H9 (cell line): ENCODE measurements around the gene CPT2. TPM values are rescaled to one million over a fixed set of nuclear protein-coding genes. Genes with fewer than 3 reads are reported as not detected.

Source experiments
- DNase-seq: peaks from one replicate; pipeline ENCODE4 v3.0.0-alpha.2; 2017
- H2AFZ ChIP-seq: one replicate; pipeline ENCODE4 v1.6.1; 2013; ENCODE audit warnings: mild to moderate bottlenecking, low read length, control low read depth, moderate library complexity
- H2AK5ac ChIP-seq: 2 replicates; pipeline ENCODE4 v1.6.1; 2013; ENCODE audit warnings: low read length, control low read depth, mixed read lengths; ENCODE audit not compliant: insufficient read length
- H2BK120ac ChIP-seq: one replicate; pipeline ENCODE4 v1.6.1; 2013; ENCODE audit warnings: low read depth, mild to moderate bottlenecking, low read length, control low read depth, inconsistent platforms; ENCODE audit not compliant: poor library complexity, severe bottlenecking
- H2BK12ac ChIP-seq: 2 replicates; pipeline ENCODE4 v1.6.1; 2013; ENCODE audit warnings: low read length, control low read depth, mixed read lengths, low read depth; ENCODE audit not compliant: insufficient read length
- H2BK15ac ChIP-seq: 2 replicates; pipeline ENCODE4 v1.6.1; 2013; ENCODE audit warnings: low read depth, low read length, control low read depth
- H2BK20ac ChIP-seq: one replicate; pipeline ENCODE4 v1.6.1; 2013; ENCODE audit warnings: low read depth, mild to moderate bottlenecking, low read length, control low read depth, inconsistent platforms; ENCODE audit not compliant: poor library complexity, severe bottlenecking
- H2BK5ac ChIP-seq: 2 replicates; pipeline ENCODE4 v1.6.1; 2013; ENCODE audit warnings: low read length, control low read depth, mixed read lengths; ENCODE audit not compliant: insufficient read length
- H3K14ac ChIP-seq: 2 replicates; pipeline ENCODE4 v1.6.1; 2013; ENCODE audit warnings: low read length, control low read depth; ENCODE audit not compliant: insufficient read depth
- H3K18ac ChIP-seq: 2 replicates; pipeline ENCODE4 v1.6.1; 2013; ENCODE audit warnings: low read depth, mild to moderate bottlenecking, mixed read lengths, low read length, control low read depth; ENCODE audit not compliant: insufficient read length
- H3K23ac ChIP-seq: 2 replicates; pipeline ENCODE4 v1.6.1; 2013; ENCODE audit warnings: low read length, control low read depth, mixed read lengths, low read depth; ENCODE audit not compliant: insufficient read length
- H3K23me2 ChIP-seq: 2 replicates; pipeline ENCODE4 v1.6.1; 2013; ENCODE audit warnings: low read depth, mild to moderate bottlenecking, mixed read lengths, low read length, control low read depth; ENCODE audit not compliant: insufficient read length, poor library complexity, severe bottlenecking
- H3K27ac ChIP-seq: 2 replicates; pipeline ENCODE4 v1.5.1; 2013; ENCODE audit warnings: low read length, control low read depth, mixed read lengths, low read depth; ENCODE audit not compliant: insufficient read length
- H3K27me3 ChIP-seq: 2 replicates; pipeline ENCODE4 v1.6.1; 2013; ENCODE audit warnings: low read length, control low read depth, inconsistent platforms; ENCODE audit not compliant: insufficient read depth
- H3K4ac ChIP-seq: 2 replicates; pipeline ENCODE4 v1.6.1; 2013; ENCODE audit warnings: low read depth, mild to moderate bottlenecking, control low read depth, inconsistent platforms, low read length, moderate library complexity
- H3K4me1 ChIP-seq: 2 replicates; pipeline ENCODE4 v1.6.1; 2013; ENCODE audit warnings: low read length, control low read depth, inconsistent platforms; ENCODE audit not compliant: insufficient read depth
- H3K4me2 ChIP-seq: 2 replicates; pipeline ENCODE4 v1.6.1; 2013; ENCODE audit warnings: low read length, control low read depth, mixed read lengths; ENCODE audit not compliant: insufficient read length, insufficient read depth
- H3K56ac ChIP-seq: 2 replicates; pipeline ENCODE4 v1.6.1; 2013; ENCODE audit warnings: low read depth, mild to moderate bottlenecking, mixed read lengths, low read length, control low read depth; ENCODE audit not compliant: insufficient read length
- H3K79me1 ChIP-seq: 2 replicates; pipeline ENCODE4 v1.6.1; 2013; ENCODE audit warnings: low read depth, mild to moderate bottlenecking, moderate library complexity, low read length, control low read depth, inconsistent platforms; ENCODE audit not compliant: insufficient read depth, poor library complexity, severe bottlenecking
- H3K79me2 ChIP-seq: 2 replicates; pipeline ENCODE4 v1.6.1; 2013; ENCODE audit warnings: low read length, control low read depth, inconsistent platforms; ENCODE audit not compliant: insufficient read depth
- H3K9ac ChIP-seq: 2 replicates; pipeline ENCODE4 v1.6.1; 2013; ENCODE audit warnings: low read length, control low read depth, mixed read lengths; ENCODE audit not compliant: insufficient read length; ENCODE audit errors: extremely low read depth
- H3K9me3 ChIP-seq: one replicate; pipeline ENCODE4 v1.6.1; 2013; ENCODE audit warnings: low read depth, low read length, inconsistent platforms; ENCODE audit not compliant: control insufficient read depth
- H3T11ph ChIP-seq: one replicate; pipeline ENCODE4 v1.6.1; 2013; ENCODE audit warnings: mild to moderate bottlenecking, low read length, control low read depth, inconsistent platforms
- H4K20me1 ChIP-seq: one replicate; pipeline ENCODE4 v1.6.1; 2013; ENCODE audit not compliant: control insufficient read depth, insufficient read length, insufficient read depth
- H4K5ac ChIP-seq: 2 replicates; pipeline ENCODE4 v1.6.1; 2013; ENCODE audit warnings: low read depth, mild to moderate bottlenecking, mixed read lengths, low read length, control low read depth; ENCODE audit not compliant: insufficient read length
- H4K8ac ChIP-seq: replicated peaks from 2 replicates; pipeline ENCODE4 v1.6.1; 2013; ENCODE audit warnings: low read length, control low read depth, mixed read lengths, low read depth; ENCODE audit not compliant: insufficient read length
- H4K91ac ChIP-seq: 2 replicates; pipeline ENCODE4 v1.6.1; 2013; ENCODE audit warnings: low read depth, mild to moderate bottlenecking, moderate library complexity, mixed read lengths, low read length, control low read depth; ENCODE audit not compliant: insufficient read length
- H3K27ac Mint-ChIP-seq, 3 experiments: 2 replicates in 2 of 3; 3 replicates in 1 of 3; pipeline ENCODE4 v1.8.0; 2020 to 2021; ENCODE audit warnings: mixed read lengths in 3 of 3, mild to moderate bottlenecking in 1 of 3, moderate library complexity in 1 of 3
- H3K27me3 Mint-ChIP-seq: 2 replicates; pipeline ENCODE4 v1.8.0; 2021; ENCODE audit warnings: low read depth, mild to moderate bottlenecking, moderate library complexity, mixed read lengths
- H3K36me3 Mint-ChIP-seq, 3 experiments: 2 replicates in 2 of 3; 3 replicates in 1 of 3; pipeline ENCODE4 v1.8.0; 2020 to 2021; ENCODE audit warnings: low read depth in 3 of 3, mixed read lengths in 3 of 3; ENCODE audit not compliant: insufficient read depth in 1 of 3
- H3K4me1 Mint-ChIP-seq, 2 experiments: 2 replicates each; pipeline ENCODE4 v1.8.0; 2020; ENCODE audit warnings: mixed read lengths in 2 of 2
- H3K4me3 Mint-ChIP-seq, 2 experiments: 2 replicates in 1 of 2; 3 replicates in 1 of 2; pipeline ENCODE4 v1.8.0; 2020 to 2021; ENCODE audit warnings: mild to moderate bottlenecking in 2 of 2, mixed read lengths in 2 of 2, moderate library complexity in 1 of 2
- H3K9me3 Mint-ChIP-seq, 2 experiments: 2 replicates in 1 of 2; 3 replicates in 1 of 2; pipeline ENCODE4 v1.8.0; 2020; ENCODE audit warnings: mild to moderate bottlenecking in 2 of 2, mixed read lengths in 2 of 2, moderate library complexity in 1 of 2
- WGBS: extraction: QIAGEN DNeasy Blood & Tissue Kit; methylation state at CpG from one replicate; pipeline ENCODE4 v1.1.7; 2013; ENCODE audit warnings: missing lambda C conversion rate, low lambda C conversion rate, mixed read lengths; ENCODE audit not compliant: insufficient read length; ENCODE audit errors: extremely low coverage; 5-methylcytosine and 5-hydroxymethylcytosine counted together
- total RNA-seq: library from RNA; stranded (reverse); gene quantifications from 2 replicates; pipeline ENCODE4 v1.2.1, GENCODE V29; 2021
- TF ChIP-seq, protein P1 (sequence below): fragments of 200-600 bp; sonication (generic); conservative IDR thresholded peaks from 3 replicates; pipeline ENCODE4 v1.8.0; 2021; ENCODE audit warnings: antibody characterized with exemption, mild to moderate bottlenecking

The CPT2 gene
- total RNA-seq, 1 experiment from 2014 or later = 33.2 TPM

DNA sequence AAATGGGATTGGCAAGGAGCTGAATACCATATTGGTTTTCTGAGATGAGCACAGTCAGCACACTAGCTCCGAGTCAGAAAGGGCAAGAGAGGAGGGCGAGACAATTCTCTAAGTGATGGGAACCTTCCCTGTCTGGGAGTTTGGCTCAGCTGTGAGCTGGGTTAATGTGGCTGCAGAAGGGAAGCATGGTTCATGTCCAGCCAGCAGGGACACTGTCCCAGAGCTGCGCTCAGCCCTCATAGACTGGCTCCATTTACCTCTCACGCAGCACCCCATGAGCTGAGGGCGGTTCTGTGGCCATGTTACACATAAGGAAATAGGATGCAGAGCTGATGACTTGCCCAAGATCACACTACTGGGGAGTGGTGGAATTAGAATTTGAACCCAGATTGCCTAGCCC lies 15.7 kb upstream of the CPT2 start:
- no peak overlapping the region for H2AK5ac ChIP-seq
- no peak overlapping the region for H3K27ac Mint-ChIP-seq

More for the DNA sequence above, 15.7 kb upstream of the CPT2 start:
- H2BK20ac ChIP-seq = no peak overlapping the region
- no peak overlapping the region for H2BK15ac ChIP-seq
- H3K79me2 ChIP-seq = no peaks in the 10 kb centered on the region
- H2BK120ac ChIP-seq = no peak overlapping the region
- H3K23ac ChIP-seq = no peak overlapping the region
- no peaks in the 10 kb centered on the region for H4K20me1 ChIP-seq
- Mint-ChIP-seq H3K36me3 (no peaks in the 10 kb centered on the region), H3K9me3 (no peaks in the 10 kb centered on the region), H3K4me1 (peaks cover 2 to 9% of the 10 kb centered on the region in 2 experiments), H3K4me3 (no peak overlapping the region), H3K27me3 (peaks cover 19% of the 10 kb centered on the region)
- no peak overlapping the region for H2BK5ac ChIP-seq
- no peaks in the 10 kb centered on the region for H3K27me3 ChIP-seq
- no peak overlapping the region for H4K5ac ChIP-seq
- no peak overlapping the region for H2AFZ ChIP-seq
- no peak overlapping the region for H4K8ac ChIP-seq
- no peak overlapping the region for H3K4me2 ChIP-seq
- H3K9me3 ChIP-seq = no peaks in the 10 kb centered on the region
- H3K18ac ChIP-seq = no peak overlapping the region
- no peak overlapping the region for H3K56ac ChIP-seq
- no peak overlapping the region for H3T11ph ChIP-seq
- no peak overlapping the region for H4K91ac ChIP-seq
- H3K79me1 ChIP-seq = no peaks in the 10 kb centered on the region
- WGBS = no CpG with 5 or more reads among the region's 5 CpGs
- TF ChIP-seq, protein P1, sequence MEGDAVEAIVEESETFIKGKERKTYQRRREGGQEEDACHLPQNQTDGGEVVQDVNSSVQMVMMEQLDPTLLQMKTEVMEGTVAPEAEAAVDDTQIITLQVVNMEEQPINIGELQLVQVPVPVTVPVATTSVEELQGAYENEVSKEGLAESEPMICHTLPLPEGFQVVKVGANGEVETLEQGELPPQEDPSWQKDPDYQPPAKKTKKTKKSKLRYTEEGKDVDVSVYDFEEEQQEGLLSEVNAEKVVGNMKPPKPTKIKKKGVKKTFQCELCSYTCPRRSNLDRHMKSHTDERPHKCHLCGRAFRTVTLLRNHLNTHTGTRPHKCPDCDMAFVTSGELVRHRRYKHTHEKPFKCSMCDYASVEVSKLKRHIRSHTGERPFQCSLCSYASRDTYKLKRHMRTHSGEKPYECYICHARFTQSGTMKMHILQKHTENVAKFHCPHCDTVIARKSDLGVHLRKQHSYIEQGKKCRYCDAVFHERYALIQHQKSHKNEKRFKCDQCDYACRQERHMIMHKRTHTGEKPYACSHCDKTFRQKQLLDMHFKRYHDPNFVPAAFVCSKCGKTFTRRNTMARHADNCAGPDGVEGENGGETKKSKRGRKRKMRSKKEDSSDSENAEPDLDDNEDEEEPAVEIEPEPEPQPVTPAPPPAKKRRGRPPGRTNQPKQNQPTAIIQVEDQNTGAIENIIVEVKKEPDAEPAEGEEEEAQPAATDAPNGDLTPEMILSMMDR = no peak
- no peak for DNase-seq
- H3K4me1 ChIP-seq = no peaks in the 10 kb centered on the region
- no peak overlapping the region for H2BK12ac ChIP-seq
- no peak overlapping the region for H3K14ac ChIP-seq
- no peak overlapping the region for H3K27ac ChIP-seq
- H3K23me2 ChIP-seq = no peaks in the 10 kb centered on the region
- H3K4ac ChIP-seq = no peak overlapping the region
- H3K9ac ChIP-seq = no peak overlapping the region
